Stimulated activated CD4-positive, alpha-beta T cell treated with anti-CD3 and anti-CD28 coated beads, Interleukin-4, amount 100 ng/mL, for 24 hours (primary cell): ENCODE results near the gene UQCRC1.
"Not testable (repeated sequence)": the region's sequence is repeated elsewhere in the genome, so short reads cannot be mapped to it uniquely, and the experiment has no call there.

Experiments
- DNase-seq: peaks from one replicate; pipeline ENCODE4 v3.0.0-alpha.2; 2020

UQCRC1 gene

GRCh38 chr3:48552111-48552951, 57.1 kb downstream of the UQCRC1 start:
- DNase-seq, result no peak

DNA sequence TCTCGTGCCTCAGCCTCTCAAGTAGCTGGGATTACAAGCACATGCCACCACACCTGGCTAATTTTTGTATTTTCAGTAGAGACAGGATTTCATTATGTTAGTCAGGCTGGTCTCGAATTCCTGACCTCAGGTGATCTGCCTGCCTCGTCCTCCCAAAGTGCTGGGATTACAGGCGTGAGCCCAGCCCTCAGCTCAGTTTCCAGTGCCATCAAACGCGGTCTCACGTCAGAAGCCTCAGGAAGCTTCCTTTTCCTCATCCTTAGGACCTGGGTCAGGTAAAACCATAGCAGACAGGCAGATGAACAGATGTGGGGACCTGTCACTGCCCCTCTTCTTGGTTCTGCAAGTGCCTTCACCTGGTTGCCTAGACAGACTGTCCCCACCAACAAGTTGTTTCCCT, 57.8 kb downstream of the UQCRC1 start:
- not testable (repeated sequence) for DNase-seq
